Motor neuron (in vitro differentiated cells): ENCODE data around the gene NACC2. TPM values are rescaled to one million over a fixed set of nuclear protein-coding genes. Genes with fewer than 3 reads are reported as not detected.
"Not testable (repeated sequence)": the region's sequence is repeated elsewhere in the genome, so short reads cannot be mapped to it uniquely, and the experiment has no call there.

Source experiments
- ATAC-seq, 8 experiments: fragments of 200-7000 bp; cut with Tn5 transposase; replicated peaks in 6 of 8; 2 replicates each; pipeline ENCODE4 v1.8.0; 2021; ENCODE audit warnings: mild to moderate bottlenecking in 8 of 8, moderate library complexity in 8 of 8
- H3K27ac ChIP-seq, 2 donors: fragments of 250-450 bp; sonication (Bioruptor Pico); 2 replicates each; pipeline ENCODE4 v1.9.0; 2021; ENCODE audit warnings: antibody characterized with exemption in 2 of 2, mild to moderate bottlenecking in 2 of 2, moderate library complexity in 1 of 2
- H3K4me1 ChIP-seq, 2 donors: fragments of 250-450 bp; sonication (Bioruptor Pico); replicated peaks in 1 of 2; 2 replicates each; pipeline ENCODE4 v1.6.1; 2021; ENCODE audit warnings: antibody characterized with exemption in 2 of 2, mild to moderate bottlenecking in 2 of 2, moderate library complexity in 1 of 2
- H3K4me3 ChIP-seq, 5 donors: fragments of 250-450 bp; sonication (Bioruptor Pico); 2 replicates each; pipeline ENCODE4 v1.9.0; 2021; ENCODE audit warnings: antibody characterized with exemption in 5 of 5, mild to moderate bottlenecking in 5 of 5, moderate library complexity in 4 of 5
- WGBS, 10 experiments: fragments of 450-650 bp; shearing (Covaris generic); methylation state at CpG; one replicate each; pipeline ENCODE4 v1.0.0; 2022; 5-methylcytosine and 5-hydroxymethylcytosine counted together
- in situ Hi-C, 9 experiments: fragments of 400-800 bp; cut with MboI; loops; one replicate each; pipeline ENCODE4 v1.15.0; 2021; ENCODE audit warnings: low sequenced_read_pairs in 9 of 9, low pct_unique_long_range_greater_than_20kb in 2 of 9; ENCODE audit not compliant: unreplicated experiment in 9 of 9
- total RNA-seq, 8 experiments: library from RNA; unstranded; fragments of 300-600 nt; gene quantifications; 2 replicates each; pipeline versions ENCODE4 v1.2.3 to v1.2.4, GENCODE V29; 2022

Gene NACC2
- total RNA-seq, 8 experiments from 2014 or later = 3.8 to 43.0 (median 16.7) TPM

- in situ Hi-C loops = loop anchor here in 3 of 9 experiments (25.0 kb wide), 1 partner anchor 145 kb away; the partner anchor contains the start of gene UBAC1 (in 3 of the 3)
- Histone ChIP-seq H3K27ac (no peak overlapping the region), H3K4me1 (peaks cover 59 to 65% of the 10 kb centered on the region in 2 donors), H3K4me3 (no peak overlapping the region)
- WGBS, 10 experiments = 0 to 100% (median 83%) methylated on average over 1 to 8 of the region's 29 CpGs; no CpG with 5 or more reads in 3 of the 10 experiments
- ATAC-seq = no peak
Observed at GRCh38 chr9:136107155-136107952, 12.3 kb upstream of the NACC2 start.

- WGBS, 10 experiments = 10 to 83% (median 55%) methylated on average over 1 to 12 of the region's 17 CpGs
- in situ Hi-C loops = loop anchor here in 3 of 9 experiments (25.0 kb wide), 1 partner anchor 143 kb away; the partner anchor contains the start of gene UBAC1 (in 3 of the 3)
- Histone ChIP-seq H3K27ac (no peak overlapping the region), H3K4me3 (no peak overlapping the region), H3K4me1 (peaks cover 53 to 67% of the 10 kb centered on the region in 2 donors)
- peak in 4 of 8 experiments; percentile 13 to 34 (median 20) for ATAC-seq
Observed at GRCh38 chr9:136105398-136106135, 10.5 kb upstream of the NACC2 start.

- no peak overlapping the region for H3K27ac ChIP-seq
- no peak overlapping the region for H3K4me3 ChIP-seq
- in situ Hi-C loops = loop anchor here in 3 of 9 experiments (25.0 kb wide), 1 partner anchor 143 kb away; the partner anchor contains the start of gene UBAC1 (in 3 of the 3)
- no peak for ATAC-seq
- 100% methylated on average over 2 of the region's 6 CpGs; no CpG with 5 or more reads in 9 of the 10 experiments for WGBS, 10 experiments
- peaks cover 53 to 67% of the 10 kb centered on the region in 2 donors for H3K4me1 ChIP-seq
Observed at GRCh38 chr9:136104916-136105315, 9.8 kb upstream of the NACC2 start.

GRCh38 chr9:136104488-136104800, 9.4 kb upstream of the NACC2 start:
- in situ Hi-C loops = loop anchor here in 3 of 9 experiments (25.0 kb wide), 1 partner anchor 142 kb away; the partner anchor contains the start of gene UBAC1 (in 3 of the 3)
- H3K4me1 ChIP-seq = peaks cover 51 to 64% of the 10 kb centered on the region in 2 donors
- WGBS, 10 experiments = 40 to 100% (median 60%) methylated on average over 1 of the region's 1 CpG; no CpG with 5 or more reads in 7 of the 10 experiments
- H3K4me3 ChIP-seq = no peak overlapping the region
- ATAC-seq = no peak
- no peak overlapping the region for H3K27ac ChIP-seq

- H3K4me1 ChIP-seq = peaks cover 45 to 61% of the 10 kb centered on the region in 2 donors
- no peak overlapping the region for H3K27ac ChIP-seq
- in situ Hi-C loops = loop anchor here in 3 of 9 experiments (25.0 kb wide), 1 partner anchor 142 kb away; the partner anchor contains the start of gene UBAC1 (in 3 of the 3)
- WGBS, 10 experiments = 50 to 56% methylated on average over 2 to 5 of the region's 34 CpGs; no CpG with 5 or more reads in 8 of the 10 experiments
- H3K4me3 ChIP-seq = no peak overlapping the region
- ATAC-seq = no peak
Observed at GRCh38 chr9:136103651-136104487, 8.8 kb upstream of the NACC2 start.

- ATAC-seq, H3K27ac ChIP-seq, H3K4me3 ChIP-seq: not testable (repeated sequence)
- WGBS, 10 experiments = 80 to 85% methylated on average over 2 to 4 of the region's 27 CpGs; no CpG with 5 or more reads in 8 of the 10 experiments
- H3K4me1 ChIP-seq = peaks cover 28 to 44% of the 10 kb centered on the region in 2 donors
- in situ Hi-C loops = loop anchor here in 3 of 9 experiments (25.0 kb wide), 1 partner anchor 139 kb away; the partner anchor contains the start of gene UBAC1 (in 3 of the 3)
Observed at GRCh38 chr9:136101615-136102074, 6.6 kb upstream of the NACC2 start.

GRCh38 chr9:136100700-136101614, 5.9 kb upstream of the NACC2 start:
- peaks cover 24 to 41% of the 10 kb centered on the region in 2 donors for H3K4me1 ChIP-seq
- H3K27ac ChIP-seq = no peak overlapping the region
- 0 to 83% (median 74%) methylated on average over 1 to 3 of the region's 30 CpGs; no CpG with 5 or more reads in 6 of the 10 experiments for WGBS, 10 experiments
- in situ Hi-C loops = loop anchor here in 3 of 9 experiments (25.0 kb wide), 1 partner anchor 139 kb away; the partner anchor contains the start of gene UBAC1 (in 3 of the 3)
- no peak overlapping the region for H3K4me3 ChIP-seq
- peak in 5 of 8 experiments; percentile 8 to 32 (median 19) for ATAC-seq

- WGBS, 10 experiments = 0% methylated on average over 1 of the region's 25 CpGs; no CpG with 5 or more reads in 9 of the 10 experiments
- H3K27ac ChIP-seq = no peak overlapping the region
- no peak overlapping the region for H3K4me3 ChIP-seq
- no peak for ATAC-seq
- H3K4me1 ChIP-seq = peaks cover 17 to 31% of the 10 kb centered on the region in 2 donors
- in situ Hi-C loops = loop anchor here in 1 of 9 experiments (25.0 kb wide), 1 partner anchor 112 kb away; no protein-coding TSS in a partner anchor
Observed at GRCh38 chr9:136099542-136099941, 4.5 kb upstream of the NACC2 start.

- in situ Hi-C loops = loop anchor here in 1 of 9 experiments (25.0 kb wide), 1 partner anchor 112 kb away; no protein-coding TSS in a partner anchor
- Histone ChIP-seq H3K4me3 (no peak overlapping the region), H3K4me1 (peaks cover 17 to 28% of the 10 kb centered on the region in 2 donors), H3K27ac (no peak overlapping the region)
- 0 to 85% (median 73%) methylated on average over 1 to 10 of the region's 14 CpGs; no CpG with 5 or more reads in 6 of the 10 experiments for WGBS, 10 experiments
- no peak for ATAC-seq
Observed at GRCh38 chr9:136098844-136099243, 3.8 kb upstream of the NACC2 start.

- Histone ChIP-seq H3K4me3 (no peak overlapping the region), H3K4me1 (peaks cover 20 to 33% of the 10 kb centered on the region in 2 donors), H3K27ac (no peak overlapping the region)
- in situ Hi-C loops = loop anchor here in 1 of 9 experiments (25.0 kb wide), 1 partner anchor 111 kb away; no protein-coding TSS in a partner anchor
- WGBS, 10 experiments = 72 to 100% (median 90%) methylated on average over 1 to 4 of the region's 11 CpGs; no CpG with 5 or more reads in 6 of the 10 experiments
- no peak for ATAC-seq
Observed at GRCh38 chr9:136098210-136098609, 3.1 kb upstream of the NACC2 start.

- no peak for ATAC-seq
- peaks cover 20 to 36% of the 10 kb centered on the region in 2 donors for H3K4me1 ChIP-seq
- no peak overlapping the region for H3K4me3 ChIP-seq
- no peak overlapping the region for H3K27ac ChIP-seq
- in situ Hi-C loops = loop anchor here in 1 of 9 experiments (25.0 kb wide), 1 partner anchor 109 kb away; no protein-coding TSS in a partner anchor
- 50 to 88% (median 71%) methylated on average over 1 to 2 of the region's 5 CpGs; no CpG with 5 or more reads in 7 of the 10 experiments for whole genome bisulfite sequencing, 10 experiments
Observed at GRCh38 chr9:136096505-136097001, 1.5 kb upstream of the NACC2 start.
